Panc1 (cell line): ENCODE results near the gene PI4K2A. TPM values are rescaled to one million over a fixed set of nuclear protein-coding genes. Genes with fewer than 3 reads are reported as not detected.
A peak's percentile ranks its signal among the peaks of the same experiment; 100 is the strongest.

Source experiments
- ATAC-seq: fragments of 200-7000 bp; cut with Tn5 transposase; 2 replicates; pipeline ENCODE4 v1.9.1; 2020; ENCODE audit warnings: mild to moderate bottlenecking, moderate library complexity
- Bru-seq: library from RNA; stranded (reverse); fragments of 400-500 nt; gene quantifications from one replicate; lab custom pipeline; 2021; lab: Mats Ljungman, UMichigan
- BruChase-seq, 2 experiments: library from RNA; stranded (reverse); fragments of 400-500 nt; gene quantifications; one replicate each; lab custom pipeline; 2021; lab: Mats Ljungman, UMichigan
- BruUV-seq: library from RNA; stranded (reverse); fragments of 400-500 nt; replicated peaks from 2 replicates; lab custom pipeline; 2021; lab: Mats Ljungman, UMichigan
- CTCF ChIA-PET: fragments of 300-600 bp; sonication (Branson Sonifier 250); formaldehyde crosslinking; loops from one replicate; lab custom pipeline; 2022; ENCODE audit warnings: antibody characterized with exemption; lab: Charles Lee
- POLR2A ChIA-PET: fragments of 300-600 bp; sonication (Branson Sonifier 250); formaldehyde crosslinking; loops from one replicate; lab custom pipeline; 2022; ENCODE audit warnings: antibody characterized with exemption; lab: Charles Lee
- DNase-seq: peaks from one replicate; pipeline ENCODE4 v3.0.0-alpha.2; 2010; ENCODE audit warnings: low read depth, low spot score
- H3K27ac ChIP-seq: 2 replicates; pipeline ENCODE4 v1.5.1; 2011; ENCODE audit warnings: mild to moderate bottlenecking, low read length, inconsistent platforms
- H3K27me3 ChIP-seq: fragments of 200-500 bp; sonication (Bioruptor generic); 2 replicates; pipeline ENCODE4 v1.6.0; 2014; ENCODE audit warnings: low read length, inconsistent platforms; ENCODE audit not compliant: control insufficient read depth, insufficient read depth
- H3K36me3 ChIP-seq: fragments of 200-500 bp; sonication (Bioruptor generic); 2 replicates; pipeline ENCODE4 v1.5.1; 2014; ENCODE audit warnings: inconsistent platforms, mild to moderate bottlenecking, low read length, moderate library complexity; ENCODE audit not compliant: control insufficient read depth, insufficient read depth
- H3K4me1 ChIP-seq: 2 replicates; pipeline ENCODE4 v1.5.1; 2011; ENCODE audit warnings: inconsistent platforms, mild to moderate bottlenecking, low read length, moderate library complexity; ENCODE audit not compliant: control insufficient read depth, insufficient read depth
- H3K4me3 ChIP-seq, 2 experiments: 2 replicates each; pipeline ENCODE4 v1.5.1; 2011 to 2012; ENCODE audit warnings: low read depth in 2 of 2, low read length in 2 of 2, mild to moderate bottlenecking in 2 of 2, inconsistent platforms in 1 of 2, moderate library complexity in 1 of 2
- H3K9me3 ChIP-seq: fragments of 200-500 bp; sonication (Bioruptor generic); 2 replicates; pipeline ENCODE4 v1.5.1; 2014; ENCODE audit warnings: low read depth, mild to moderate bottlenecking, inconsistent platforms, low read length, moderate library complexity; ENCODE audit not compliant: control insufficient read depth, insufficient read depth
- CTCF ChIP-seq: fragments of 450-650 bp; IDR thresholded peaks from 2 replicates; pipeline ENCODE4 v1.5.1; 2017; ENCODE audit warnings: mild to moderate bottlenecking
- POLR2AphosphoS5 ChIP-seq: IDR thresholded peaks from 2 replicates; pipeline ENCODE4 v1.6.1; 2012; ENCODE audit warnings: mild to moderate bottlenecking, low read depth, low read length, moderate library complexity
- REST ChIP-seq, 2 experiments: IDR thresholded peaks; 2 replicates each; pipeline ENCODE4 v1.6.1; 2011 to 2012; ENCODE audit warnings: low read depth in 2 of 2, control low read depth in 1 of 2, low read length in 1 of 2, mild to moderate bottlenecking in 1 of 2, moderate library complexity in 1 of 2; ENCODE audit not compliant: insufficient read depth in 1 of 2
- SIN3A ChIP-seq: IDR thresholded peaks from 2 replicates; pipeline ENCODE4 v1.6.1; 2012; ENCODE audit warnings: low read depth, mild to moderate bottlenecking, low read length, moderate library complexity, borderline replicate concordance; ENCODE audit not compliant: insufficient read depth
- TCF7L2 ChIP-seq: IDR thresholded peaks from 2 replicates; pipeline ENCODE4 v1.6.1; 2011; ENCODE audit warnings: mild to moderate bottlenecking, low read depth, low read length, inconsistent platforms
- in situ Hi-C: cut with HindIII; loops from 2 replicates; pipeline ENCODE4 v1.10.0; 2016; ENCODE audit warnings: low sequenced_read_pairs, low pct_unique_long_range_greater_than_20kb
- intact Hi-C: fragments of 100-400 bp; cut with micrococcal nuclease; formaldehyde crosslinking; loops from one replicate; pipeline ENCODE4 v1.10.0; 2022; ENCODE audit not compliant: unreplicated experiment
- long read RNA-seq: library from polyadenylated mRNA; unstranded; transcript quantifications from one replicate; pipeline ENCODE4 v2.0.0, GENCODE V29; 2021; ENCODE audit not compliant: unreplicated experiment
- polyA plus RNA-seq: library from polyadenylated mRNA; unstranded; fragments of >200 nt; gene quantifications from one replicate; pipeline ENCODE4 v1.2.1, GENCODE V29; 2012; ENCODE audit warnings: missing spikeins; ENCODE audit not compliant: insufficient read length
- total RNA-seq: library from RNA; stranded (reverse); gene quantifications from one replicate; pipeline ENCODE4 v1.2.1, GENCODE V29; 2021; ENCODE audit not compliant: unreplicated experiment

The PI4K2A gene
- total RNA-seq, result 22.8 TPM
- polyA plus RNA-seq, result 19.1 TPM
- Bru-seq, nascent RNA, result percentile 78 among the genes with signal in this experiment
- BruChase-seq, experiment 1, labeled RNA remaining after a 2-hour chase, result percentile 97 among the genes with signal in this experiment
- BruChase-seq, experiment 2, labeled RNA remaining after a 6-hour chase, result percentile 95 among the genes with signal in this experiment
- long read RNA-seq, full-length matches to known transcripts, result 25 of 55 reads
- long read RNA-seq, partial matches to known transcripts, result 27 of 55 reads
- long read RNA-seq, other reads (novel, unspliced or antisense), result 3 of 55 reads

GRCh38 chr10:97640174-97640867 lies at the start of gene PI4K2A:
PI4K2A (plus strand) TSS chr10:97640671; CDS start chr10:97640743, 72 bp downstream.
- peak within 1 kb of the TSS; percentile 68 to 81 for H3K4me3 ChIP-seq
- BruUV-seq, result no TSS peak
- peak within 1 kb of the TSS; percentile 75 for H3K27ac ChIP-seq
- ChIA-PET CTCF (interaction anchor here (0.5 to 1.0 kb wide), 4 partner anchors 27 to 108 kb away, joined by 3 to 4 read pairs (median 3); partner anchors contain the start of gene AVPI1), POLR2A (interaction anchor here (0.6 kb wide), 2 partner anchors 13 to 1785 kb away, joined by 3 to 4 read pairs; no protein-coding TSS in a partner anchor)
- intact Hi-C loops (no loop called here), in situ Hi-C loops (no loop called here)
- no peaks in the 10 kb centered on the region for H3K9me3 ChIP-seq
- TF ChIP-seq TCF7L2 (no peak), SIN3A (peak; percentile 58; the same call in 1 of the 2 replicates), POLR2AphosphoS5 (peak; percentile 52; the same call in 1 of the 2 replicates), REST (IDR thresholded peaks at IDR 0.05; ENCODE audit: insufficient read depth in 1 of 2, low read depth in 2 of 2, low read length in 1 of 2) (no peak), CTCF (no peak)
- H3K27me3 ChIP-seq, result no peaks in the 10 kb centered on the region
- peak; percentile 99 for DNase-seq
- peaks cover 9% of the 10 kb centered on the region; the same call in 1 of the 2 replicates for H3K4me1 ChIP-seq
- peak; percentile 99 for ATAC-seq
- no peaks in the 10 kb centered on the region; the same call in 1 of the 2 replicates for H3K36me3 ChIP-seq

GRCh38 chr10:97590748-97591495 lies 49.5 kb upstream of the PI4K2A start:
- H3K4me3 ChIP-seq, result no peak overlapping the region
- ChIA-PET POLR2A (interaction anchor here (0.6 kb wide), 2 partner anchors 7 to 161 kb away, joined by 3 to 7 read pairs; no protein-coding TSS in a partner anchor), CTCF (interaction anchor here (0.5 kb wide), 1 partner anchor 259 kb away, joined by 4 read pairs; the partner anchor contains the start of gene GOLGA7B)
- intact Hi-C loops (no loop called here), in situ Hi-C loops (no loop called here)
- ATAC-seq (no peak), DNase-seq (no peak)
- no peaks in the 10 kb centered on the region for H3K9me3 ChIP-seq
- peaks cover 1% of the 10 kb centered on the region; the same call in 1 of the 2 replicates for H3K4me1 ChIP-seq
- no peaks in the 10 kb centered on the region for H3K27me3 ChIP-seq
- no peak overlapping the region for H3K27ac ChIP-seq
- no peaks in the 10 kb centered on the region for H3K36me3 ChIP-seq
- BruUV-seq, result no TSS peak
- no peak for TF ChIP-seq SIN3A
- no peak for TF ChIP-seq REST (IDR thresholded peaks at IDR 0.05; ENCODE audit: insufficient read depth in 1 of 2, low read depth in 2 of 2, low read length in 1 of 2)
- TF ChIP-seq CTCF, result no peak
- TF ChIP-seq TCF7L2, result no peak
- TF ChIP-seq POLR2AphosphoS5, result no peak
